GM21723 (cell line): ENCODE measurements around the gene KCNC2.
A peak's percentile ranks its signal among the peaks of the same experiment; 100 is the strongest.
"Not testable (repeated sequence)": the region's sequence is repeated elsewhere in the genome, so short reads cannot be mapped to it uniquely, and the experiment has no call there.

Experiments
- ATAC-seq: cut with Tn5 transposase; IDR thresholded peaks from one replicate; pipeline ENCODE4 v1.9.1; 2021; ENCODE audit warnings: mild to moderate bottlenecking, moderate library complexity; ENCODE audit not compliant: unreplicated experiment

Gene KCNC2

DNA sequence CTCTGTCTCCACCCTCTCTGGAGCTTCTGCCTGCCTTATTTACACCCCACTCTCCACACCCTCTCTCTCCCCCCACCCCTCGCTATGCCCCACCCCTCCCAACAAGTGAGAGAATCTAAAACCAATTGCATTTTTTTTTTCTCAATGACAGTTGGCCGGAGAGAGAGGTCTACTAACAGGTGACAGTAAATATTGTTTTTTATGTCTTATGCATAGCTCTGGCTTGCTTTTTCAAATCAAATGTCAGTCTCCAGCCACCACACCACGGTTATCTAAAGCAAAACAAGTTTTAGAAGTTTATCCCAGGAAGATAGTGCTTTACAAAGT is at the start of gene KCNC2:
Gene KCNC2, minus strand, starts transcription at position 28 of the 327 bp plus-strand sequence.
- no peak for ATAC-seq

- no peak for ATAC-seq
Measured at GRCh38 chr12:75259143-75259542, 49.5 kb upstream of the KCNC2 start.

- ATAC-seq = no peak
Measured at GRCh38 chr12:75257510-75257909, 47.9 kb upstream of the KCNC2 start.

- no peak for ATAC-seq
Measured at GRCh38 chr12:75245108-75245507, 35.5 kb upstream of the KCNC2 start.

DNA sequence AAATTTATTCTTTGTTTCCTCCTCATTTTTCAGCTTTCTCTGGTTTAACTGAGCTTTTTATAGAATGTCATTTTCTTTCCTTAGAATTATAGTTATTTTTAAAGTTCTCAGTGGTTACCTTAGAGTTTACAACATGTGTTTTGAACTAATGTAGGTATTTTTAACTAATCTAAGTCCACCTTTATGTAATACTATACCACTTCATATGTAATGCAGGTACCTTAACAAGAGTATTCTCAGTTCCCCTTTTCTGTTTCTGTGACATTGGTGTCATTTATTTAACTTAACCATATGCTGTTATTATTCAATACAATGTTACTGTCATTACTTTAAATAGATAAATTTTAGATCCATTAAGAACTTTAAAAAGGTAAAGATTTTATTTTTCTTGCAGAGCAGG is 30.3 kb upstream of the KCNC2 start:
- peak; percentile 87 for ATAC-seq

- no peak for ATAC-seq
Measured at GRCh38 chr12:75236206-75236605, 26.6 kb upstream of the KCNC2 start.

GRCh38 chr12:75227132-75227531 is 17.5 kb upstream of the KCNC2 start:
- ATAC-seq = no peak

DNA sequence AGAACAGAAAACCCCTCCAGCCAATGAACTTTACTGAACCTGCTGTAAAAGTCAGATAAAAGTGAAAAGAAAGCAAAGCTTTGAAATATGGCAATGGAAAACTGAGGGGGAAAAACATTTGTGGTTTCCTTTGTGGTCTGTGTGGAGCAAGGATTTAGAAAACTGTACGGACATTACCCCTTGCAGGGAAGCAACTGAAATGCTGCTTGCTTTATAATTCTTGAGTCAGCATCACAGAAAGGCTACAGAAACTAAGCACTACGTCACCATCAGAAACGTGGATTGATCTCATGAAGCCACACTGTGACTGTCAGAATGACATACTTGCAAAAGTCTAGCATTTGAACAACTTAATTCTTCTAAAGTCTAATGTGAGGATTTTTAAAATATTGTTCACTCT is 2.4 kb upstream of the KCNC2 start:
- no peak for ATAC-seq

DNA sequence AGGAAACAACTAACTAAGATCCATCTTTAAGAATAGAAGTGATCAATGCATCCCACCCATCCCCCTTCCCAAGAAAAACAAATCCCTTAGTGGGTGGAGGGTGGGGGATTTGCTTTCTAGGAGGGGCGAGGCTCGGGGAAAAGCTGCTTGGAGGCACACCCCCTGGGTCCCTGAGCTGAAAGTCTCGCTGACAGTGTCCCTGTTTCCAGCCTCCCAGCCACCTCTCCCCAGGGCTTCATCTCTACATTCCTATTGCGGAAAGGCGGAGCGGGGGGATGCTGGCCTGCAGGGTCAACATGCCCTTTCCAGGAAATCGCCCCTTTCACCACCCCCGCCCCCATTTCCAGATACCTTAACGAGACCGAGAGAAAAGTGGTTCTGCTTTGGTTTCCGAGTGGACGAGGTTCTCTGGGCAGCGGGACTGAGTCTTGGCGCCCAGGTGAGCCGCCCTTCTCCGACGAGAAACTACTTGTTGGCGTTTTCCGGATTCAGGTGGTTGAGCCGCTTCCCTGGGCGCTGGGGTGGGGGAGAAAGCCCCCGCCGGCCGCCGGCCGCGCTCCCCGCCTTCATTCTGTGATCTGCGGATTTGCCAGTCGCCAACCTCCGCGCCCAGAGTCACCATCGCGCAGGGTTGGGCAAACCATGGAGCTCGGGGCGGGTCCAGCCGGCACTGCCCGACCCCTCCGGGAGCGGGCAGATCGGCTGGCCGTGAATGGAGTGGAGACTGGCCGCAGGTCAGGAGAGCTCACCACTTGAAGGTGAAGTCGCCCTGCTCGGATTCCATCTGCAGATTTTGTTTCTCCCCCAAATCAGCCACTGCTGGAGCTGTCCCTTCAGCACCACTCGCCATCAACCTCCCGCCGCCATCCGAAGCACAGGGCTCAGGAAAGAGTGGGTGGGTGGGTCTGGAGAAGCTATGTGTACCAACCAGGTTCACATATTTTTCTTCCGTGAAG is 505 bp downstream of the KCNC2 start:
- ATAC-seq = no peak

GRCh38 chr12:75207338-75208083 is 2.1 kb downstream of the KCNC2 start:
- no peak for ATAC-seq

DNA sequence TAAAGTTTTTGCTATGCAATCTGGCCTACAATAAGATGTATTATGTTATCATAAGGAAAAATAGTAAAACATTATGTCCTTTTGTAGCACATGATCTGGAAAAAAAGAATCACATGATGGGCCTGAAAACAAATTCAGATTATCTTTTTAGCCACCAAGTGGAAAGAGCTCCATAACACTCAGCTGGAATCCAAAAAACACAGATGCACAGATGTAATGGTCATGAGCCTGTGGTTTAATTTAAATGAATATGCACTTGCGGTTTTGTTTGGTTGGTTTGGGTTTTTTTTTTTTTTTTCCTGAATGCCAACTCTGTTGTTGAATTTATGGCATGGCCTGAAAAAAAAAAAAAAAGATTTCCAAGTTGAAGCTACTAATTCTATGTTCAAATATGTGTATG is 4.1 kb downstream of the KCNC2 start:
- ATAC-seq = no peak

- ATAC-seq = no peak
Measured at GRCh38 chr12:75196865-75197264, 12.8 kb downstream of the KCNC2 start.

DNA sequence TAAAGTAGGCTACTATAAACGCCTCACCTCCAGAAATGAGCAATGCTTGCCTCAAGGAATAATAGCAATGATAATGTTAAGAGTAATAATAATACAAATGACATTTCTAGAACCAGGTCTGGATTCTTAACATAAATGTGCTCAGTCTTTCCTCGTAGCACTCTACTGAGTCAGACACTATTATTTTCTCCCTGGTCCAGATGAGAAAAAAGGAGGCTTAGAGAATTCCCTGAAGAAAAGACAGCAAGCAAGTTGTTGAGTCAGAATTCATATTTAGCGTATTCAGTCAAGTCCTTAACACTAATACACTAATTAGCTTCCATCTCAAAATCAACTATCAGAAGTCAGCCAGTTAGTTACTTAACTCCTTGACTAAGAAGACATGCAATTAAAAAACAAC is 13.2 kb downstream of the KCNC2 start:
- ATAC-seq = no peak

DNA sequence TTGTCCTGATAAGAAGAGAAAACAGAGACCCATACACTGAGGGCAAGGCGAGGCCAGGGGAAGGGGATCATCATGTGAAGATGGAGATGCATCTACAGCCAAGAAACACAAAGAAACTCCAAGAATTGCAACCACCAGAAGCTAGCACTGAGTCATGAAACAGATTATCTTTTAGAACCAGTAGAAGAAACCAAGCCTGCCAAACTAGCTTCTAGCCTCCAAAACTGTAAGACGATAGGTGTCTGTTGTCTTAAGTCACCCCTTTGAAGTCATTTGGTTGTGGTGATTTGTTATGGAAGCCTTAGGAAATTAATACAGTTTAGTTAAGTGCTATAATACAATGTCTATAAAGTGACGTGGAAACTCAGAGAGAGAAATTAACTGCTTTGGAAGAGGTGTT is 15.4 kb downstream of the KCNC2 start:
- ATAC-seq = no peak

DNA sequence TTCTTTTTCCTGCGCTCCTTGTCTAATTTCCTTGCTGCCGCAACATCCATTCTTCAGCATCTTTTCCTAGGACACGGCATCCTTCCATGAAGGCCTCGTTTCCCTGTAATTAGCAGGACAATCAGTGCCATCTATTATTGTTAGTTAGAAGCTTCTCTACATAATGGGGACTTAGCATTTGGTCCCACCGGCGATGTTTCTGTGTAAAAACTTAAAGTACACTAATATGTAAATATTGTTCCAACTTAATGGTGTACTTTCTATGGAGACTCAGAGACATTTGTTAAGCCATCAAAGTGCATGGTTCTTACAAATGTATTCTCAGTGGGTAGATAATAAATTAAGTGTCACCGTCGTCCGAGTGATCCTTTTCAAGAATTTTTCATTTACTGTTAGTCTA is 17.4 kb downstream of the KCNC2 start:
- ATAC-seq = no peak

DNA sequence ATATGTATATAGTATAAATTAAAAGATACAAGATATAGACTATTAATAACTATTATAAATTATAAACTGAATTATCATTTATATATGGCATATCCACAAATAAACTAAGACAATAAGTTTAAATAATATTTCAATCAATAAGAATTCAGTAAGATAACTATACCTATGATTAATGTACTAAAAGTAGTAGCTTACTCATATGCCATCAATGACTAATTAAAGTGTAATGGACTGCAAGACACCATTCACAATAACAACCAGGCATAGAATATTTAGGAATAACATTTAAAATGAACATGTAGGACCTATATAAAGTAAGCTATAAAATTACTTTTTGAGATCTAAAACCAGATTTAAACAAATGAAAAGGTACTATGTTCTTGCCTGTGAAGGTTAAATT is 18.8 kb downstream of the KCNC2 start:
- no peak for ATAC-seq

- ATAC-seq = not testable (repeated sequence)
Measured at GRCh38 chr12:75185881-75186280, 23.8 kb downstream of the KCNC2 start.

GRCh38 chr12:75184516-75184915 is 25.1 kb downstream of the KCNC2 start:
- no peak for ATAC-seq

DNA sequence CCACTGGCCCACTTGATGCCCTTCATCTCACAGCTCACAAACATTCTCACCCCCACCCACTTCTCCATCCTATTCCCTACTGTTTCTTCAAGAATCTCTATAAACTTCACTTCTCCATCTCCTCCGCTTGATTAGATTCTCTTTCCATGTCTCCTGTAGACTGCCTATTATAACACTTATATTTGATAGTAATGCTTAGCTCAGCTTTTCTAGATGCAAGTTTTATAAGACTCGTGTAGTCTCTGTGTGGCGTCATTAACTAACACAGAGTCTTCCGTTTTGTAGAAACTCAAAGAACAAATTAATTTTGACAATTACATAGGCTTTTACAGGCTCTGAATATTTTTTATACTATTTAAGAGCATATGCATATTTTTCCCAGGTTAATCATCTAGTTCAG is 25.7 kb downstream of the KCNC2 start:
- ATAC-seq = no peak

- ATAC-seq = peak; percentile 68
Measured at GRCh38 chr12:75177997-75178396, 31.6 kb downstream of the KCNC2 start.

DNA sequence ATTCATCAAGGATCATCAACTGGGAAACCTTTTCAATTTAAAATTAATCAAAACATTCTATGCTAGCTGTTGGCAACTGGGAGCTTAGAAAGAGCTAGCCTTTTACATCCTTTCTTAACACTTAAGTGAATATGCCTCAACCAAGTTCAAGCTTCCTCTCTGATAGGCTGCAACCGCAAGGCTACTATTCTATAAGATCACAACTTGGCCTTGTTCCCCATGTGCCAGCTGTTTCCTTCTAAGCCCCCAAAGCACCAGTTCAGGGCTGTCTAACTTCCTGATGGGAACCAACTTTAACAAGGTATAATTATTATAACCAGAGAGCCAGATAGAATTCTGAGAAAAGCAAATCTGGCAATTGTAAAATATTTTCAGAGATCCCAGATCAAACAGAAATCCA is 37.0 kb downstream of the KCNC2 start:
- no peak for ATAC-seq

- ATAC-seq = no peak
Measured at GRCh38 chr12:75170640-75171185, 38.9 kb downstream of the KCNC2 start.
